Measurements from ENCODE around the gene TMEM167A.

DNA sequence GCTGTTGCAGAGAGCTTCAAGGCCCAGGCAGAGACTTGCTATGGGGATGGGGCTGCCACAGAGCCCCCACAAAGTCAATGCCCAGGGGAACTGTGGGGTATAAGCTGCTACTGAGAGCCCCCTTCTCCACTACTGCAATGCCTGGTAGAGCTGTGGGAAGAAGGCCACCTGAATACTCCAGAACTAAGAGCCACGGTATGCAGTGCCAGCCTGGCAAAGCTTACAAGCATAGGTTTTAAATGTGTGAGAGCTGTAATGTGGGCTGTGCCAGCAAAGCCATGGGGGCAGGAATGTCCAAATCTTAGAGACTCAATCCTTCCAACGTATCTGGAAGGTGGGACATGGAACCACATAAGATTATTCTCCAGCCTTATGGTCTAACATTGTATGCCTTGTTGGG, 49.3 kb upstream of the TMEM167A start:
- TF ChIP-seq, protein P1, sequence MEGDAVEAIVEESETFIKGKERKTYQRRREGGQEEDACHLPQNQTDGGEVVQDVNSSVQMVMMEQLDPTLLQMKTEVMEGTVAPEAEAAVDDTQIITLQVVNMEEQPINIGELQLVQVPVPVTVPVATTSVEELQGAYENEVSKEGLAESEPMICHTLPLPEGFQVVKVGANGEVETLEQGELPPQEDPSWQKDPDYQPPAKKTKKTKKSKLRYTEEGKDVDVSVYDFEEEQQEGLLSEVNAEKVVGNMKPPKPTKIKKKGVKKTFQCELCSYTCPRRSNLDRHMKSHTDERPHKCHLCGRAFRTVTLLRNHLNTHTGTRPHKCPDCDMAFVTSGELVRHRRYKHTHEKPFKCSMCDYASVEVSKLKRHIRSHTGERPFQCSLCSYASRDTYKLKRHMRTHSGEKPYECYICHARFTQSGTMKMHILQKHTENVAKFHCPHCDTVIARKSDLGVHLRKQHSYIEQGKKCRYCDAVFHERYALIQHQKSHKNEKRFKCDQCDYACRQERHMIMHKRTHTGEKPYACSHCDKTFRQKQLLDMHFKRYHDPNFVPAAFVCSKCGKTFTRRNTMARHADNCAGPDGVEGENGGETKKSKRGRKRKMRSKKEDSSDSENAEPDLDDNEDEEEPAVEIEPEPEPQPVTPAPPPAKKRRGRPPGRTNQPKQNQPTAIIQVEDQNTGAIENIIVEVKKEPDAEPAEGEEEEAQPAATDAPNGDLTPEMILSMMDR (IDR thresholded peaks at IDR 0.05; ENCODE audit: low read length) = no peak
- no peak for TF ChIP-seq EZH2 (IDR thresholded peaks at IDR 0.05; ENCODE audit: borderline replicate concordance, low read length)
